ENCODE results near the gene RPS3. TPM values are rescaled to one million over a fixed set of nuclear protein-coding genes. Genes with fewer than 3 reads are reported as not detected.

The RPS3 gene
- total RNA-seq, 2 donors from 2014 or later = 921 to 1,114 TPM

DNA sequence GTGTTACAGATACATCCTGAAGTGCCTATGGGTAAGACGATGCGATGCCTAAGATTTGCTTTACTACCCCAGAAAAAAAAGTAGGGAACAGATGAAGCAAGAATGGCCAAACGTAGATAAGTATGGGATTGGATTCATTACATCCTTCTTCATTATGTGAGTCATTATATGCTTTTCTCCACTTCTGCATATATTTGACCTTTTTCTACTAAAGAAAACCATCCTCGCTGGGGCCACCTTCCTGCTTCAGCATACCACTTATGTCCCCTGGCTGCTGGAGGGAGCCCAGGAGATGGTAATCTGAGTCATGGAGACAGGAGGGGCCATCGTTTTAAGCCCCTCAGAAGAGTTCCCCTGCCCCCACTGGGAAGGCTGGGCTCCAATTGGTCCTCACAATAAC is 48.1 kb downstream of the RPS3 start:
- DNase-seq (no peak), ATAC-seq (no peak)
- Histone ChIP-seq H3K36me3 (replicated peaks in 1 of 2; ENCODE audit: insufficient read depth in 1 of 2, low read depth in 2 of 2) (no peaks in the 10 kb centered on the region), H3K9me3 (no peaks in the 10 kb centered on the region), H3K4me3 (no peak overlapping the region), H3K27me3 (no peaks in the 10 kb centered on the region), H3K4me1 (no peaks in the 10 kb centered on the region), H3K27ac (no peak overlapping the region)
- TF ChIP-seq, protein P1, sequence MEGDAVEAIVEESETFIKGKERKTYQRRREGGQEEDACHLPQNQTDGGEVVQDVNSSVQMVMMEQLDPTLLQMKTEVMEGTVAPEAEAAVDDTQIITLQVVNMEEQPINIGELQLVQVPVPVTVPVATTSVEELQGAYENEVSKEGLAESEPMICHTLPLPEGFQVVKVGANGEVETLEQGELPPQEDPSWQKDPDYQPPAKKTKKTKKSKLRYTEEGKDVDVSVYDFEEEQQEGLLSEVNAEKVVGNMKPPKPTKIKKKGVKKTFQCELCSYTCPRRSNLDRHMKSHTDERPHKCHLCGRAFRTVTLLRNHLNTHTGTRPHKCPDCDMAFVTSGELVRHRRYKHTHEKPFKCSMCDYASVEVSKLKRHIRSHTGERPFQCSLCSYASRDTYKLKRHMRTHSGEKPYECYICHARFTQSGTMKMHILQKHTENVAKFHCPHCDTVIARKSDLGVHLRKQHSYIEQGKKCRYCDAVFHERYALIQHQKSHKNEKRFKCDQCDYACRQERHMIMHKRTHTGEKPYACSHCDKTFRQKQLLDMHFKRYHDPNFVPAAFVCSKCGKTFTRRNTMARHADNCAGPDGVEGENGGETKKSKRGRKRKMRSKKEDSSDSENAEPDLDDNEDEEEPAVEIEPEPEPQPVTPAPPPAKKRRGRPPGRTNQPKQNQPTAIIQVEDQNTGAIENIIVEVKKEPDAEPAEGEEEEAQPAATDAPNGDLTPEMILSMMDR (IDR thresholded peaks at IDR 0.05) = no peak
- no peak for TF ChIP-seq POLR2A (IDR thresholded peaks at IDR 0.05)
- intact Hi-C loops (cut with DNase I) = no loop called here
- WGBS, 2 donors = 74 to 80% methylated on average over 5 of the region's 5 CpGs

DNA sequence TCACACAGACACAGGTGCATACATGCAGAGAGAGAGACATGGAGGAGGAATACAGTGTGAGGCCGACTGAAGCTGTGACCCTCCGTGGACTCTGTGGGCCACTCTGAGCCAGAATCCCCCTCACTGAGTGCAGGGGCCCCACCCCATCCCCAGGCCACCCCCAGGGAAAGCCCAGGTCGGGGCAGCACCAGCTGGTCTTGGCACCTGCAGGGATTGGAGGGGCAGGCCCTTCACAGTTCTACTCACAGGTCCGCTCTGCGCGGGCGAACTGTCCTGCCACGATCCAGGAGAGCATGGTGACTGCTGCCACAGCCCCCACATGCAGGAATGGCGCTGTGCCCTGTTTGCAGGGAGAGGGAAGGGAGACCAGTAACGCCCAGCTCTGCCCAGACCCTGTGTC is 50.0 kb downstream of the RPS3 start:
- Histone ChIP-seq H3K27ac (no peak overlapping the region), H3K9me3 (no peaks in the 10 kb centered on the region), H3K4me3 (no peak overlapping the region), H3K4me1 (peaks cover 6% of the 10 kb centered on the region), H3K27me3 (no peaks in the 10 kb centered on the region), H3K36me3 (replicated peaks in 1 of 2; ENCODE audit: insufficient read depth in 1 of 2, low read depth in 2 of 2) (no peaks in the 10 kb centered on the region)
- no peak for ATAC-seq
- TF ChIP-seq POLR2A (IDR thresholded peaks at IDR 0.05) = no peak
- TF ChIP-seq, protein P1 (IDR thresholded peaks at IDR 0.05) = no peak
- 86% methylated on average over 10 of the region's 10 CpGs; no CpG with 5 or more reads in 1 of the 2 donors for WGBS, 2 donors
- intact Hi-C loops (cut with DNase I) = no loop called here
- no peak for DNase-seq

DNA sequence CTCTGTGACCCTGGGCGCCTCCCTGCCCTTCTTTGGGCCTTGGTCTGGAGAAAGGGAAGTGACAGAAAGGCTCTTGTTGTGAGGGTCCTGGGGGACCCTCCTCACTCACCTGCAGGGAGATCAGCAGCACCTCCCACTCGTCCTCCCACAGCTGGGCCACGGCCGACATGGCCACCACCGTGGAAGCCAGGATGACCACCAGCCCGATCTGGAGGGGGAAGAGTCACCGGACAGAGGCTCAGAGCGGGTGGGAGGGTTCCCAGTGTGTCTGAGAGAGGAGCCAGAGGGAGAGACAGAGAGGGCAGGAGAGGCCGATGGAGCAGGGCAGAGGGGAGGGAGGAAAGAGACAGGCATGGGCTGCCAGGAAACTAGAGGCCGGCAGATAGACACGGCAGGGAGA is 50.5 kb downstream of the RPS3 start:
- Histone ChIP-seq H3K4me3 (no peak overlapping the region), H3K4me1 (peaks cover 10% of the 10 kb centered on the region), H3K27me3 (no peaks in the 10 kb centered on the region), H3K27ac (no peak overlapping the region), H3K9me3 (no peaks in the 10 kb centered on the region), H3K36me3 (replicated peaks in 1 of 2; ENCODE audit: insufficient read depth in 1 of 2, low read depth in 2 of 2) (no peaks in the 10 kb centered on the region)
- ATAC-seq (no peak), DNase-seq (no peak)
- 89 to 92% methylated on average over 11 of the region's 11 CpGs for WGBS, 2 donors
- intact Hi-C loops (cut with DNase I) = no loop called here
- no peak for TF ChIP-seq POLR2A (IDR thresholded peaks at IDR 0.05)

DNA sequence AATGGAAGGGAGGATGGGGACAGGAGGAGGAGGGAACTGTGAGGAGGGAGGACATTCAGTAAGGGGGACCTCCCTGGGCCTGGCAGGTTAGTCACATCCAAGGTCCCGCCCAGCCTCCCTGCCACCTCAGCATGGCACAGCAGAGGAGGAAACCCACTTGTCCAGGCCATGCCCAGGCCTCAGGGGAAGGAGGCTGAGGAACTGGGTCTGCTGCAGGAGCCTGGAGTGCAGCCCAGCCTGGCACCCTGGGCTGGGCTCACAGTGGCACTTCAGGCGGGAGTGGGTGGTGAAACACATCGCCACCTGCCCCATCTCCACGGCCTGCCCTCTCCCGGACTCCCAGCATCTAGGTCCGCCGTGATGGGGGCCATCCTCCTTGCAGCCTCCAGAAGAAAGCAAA is 50.9 kb downstream of the RPS3 start:
- H3K27me3 ChIP-seq = no peaks in the 10 kb centered on the region
- H3K27ac ChIP-seq = no peak overlapping the region
- no peak for DNase-seq
- H3K4me3 ChIP-seq = no peak overlapping the region
- no peaks in the 10 kb centered on the region for H3K36me3 ChIP-seq (replicated peaks in 1 of 2; ENCODE audit: insufficient read depth in 1 of 2, low read depth in 2 of 2)
- 86 to 100% methylated on average over 1 to 5 of the region's 7 CpGs for WGBS, 2 donors
- peaks cover 14% of the 10 kb centered on the region for H3K4me1 ChIP-seq
- intact Hi-C loops (cut with DNase I) = no loop called here
- ATAC-seq = no peak
- H3K9me3 ChIP-seq = no peaks in the 10 kb centered on the region
- TF ChIP-seq, protein P1 (IDR thresholded peaks at IDR 0.05) = no peak
- no peak for TF ChIP-seq POLR2A (IDR thresholded peaks at IDR 0.05)

DNA sequence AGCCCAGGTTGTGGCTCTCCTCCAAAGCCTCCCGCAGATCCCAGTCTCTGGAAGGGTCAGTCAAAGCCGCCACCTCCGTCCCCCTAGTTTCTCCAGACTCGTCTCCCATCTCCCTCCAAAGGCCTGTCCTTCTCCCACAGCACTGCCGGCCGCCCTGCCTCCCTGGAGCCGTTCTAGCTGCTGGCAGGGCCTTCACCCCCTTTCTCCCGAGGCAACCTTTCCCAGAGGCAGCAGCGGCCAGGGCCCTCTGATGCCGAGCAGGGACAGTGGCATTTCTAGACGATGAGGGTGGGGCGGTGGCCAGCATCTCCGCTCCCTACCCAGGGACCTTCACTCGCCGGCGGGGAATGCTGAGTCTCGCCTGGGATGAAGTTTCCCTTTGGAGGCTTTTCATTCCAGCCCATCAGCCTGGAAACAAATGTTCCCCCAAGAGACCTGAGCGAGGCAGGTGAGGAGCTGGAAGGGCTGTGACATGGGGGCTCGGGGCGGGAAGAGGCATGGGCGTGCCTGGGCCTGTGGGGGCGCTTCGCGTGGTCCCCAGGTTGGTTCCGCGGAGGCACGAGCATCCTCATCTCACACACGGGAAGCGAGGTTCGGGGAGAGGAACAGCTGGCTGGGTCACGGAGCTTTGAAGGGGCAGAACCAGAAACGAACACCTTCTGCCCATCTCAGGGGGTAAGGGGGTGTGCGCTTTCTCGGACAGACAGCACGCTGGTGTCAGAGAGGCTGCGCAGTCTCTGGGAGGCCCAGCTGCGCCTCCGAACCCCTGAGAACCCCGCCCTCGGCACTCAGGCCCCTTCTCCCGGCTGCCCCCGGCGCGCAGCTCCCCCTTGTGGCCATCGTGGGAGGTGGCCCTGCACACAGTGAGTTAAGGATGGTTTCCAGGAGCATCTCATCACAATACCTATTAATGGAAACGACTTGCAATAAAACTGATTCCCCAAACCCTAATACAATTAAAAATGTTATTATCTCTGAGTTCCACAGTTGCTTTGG is 51.8 kb downstream of the RPS3 start:
- intact Hi-C loops (cut with DNase I) = no loop called here
- no peaks in the 10 kb centered on the region for H3K27me3 ChIP-seq
- no peak for ATAC-seq

More for the DNA sequence above, 51.8 kb downstream of the RPS3 start:
- no peak for DNase-seq
- Histone ChIP-seq H3K9me3 (no peaks in the 10 kb centered on the region), H3K4me1 (peaks cover 19% of the 10 kb centered on the region), H3K4me3 (no peak overlapping the region), H3K27ac (no peak overlapping the region), H3K36me3 (replicated peaks in 1 of 2; ENCODE audit: insufficient read depth in 1 of 2, low read depth in 2 of 2) (no peaks in the 10 kb centered on the region)
- WGBS, 2 donors = 82 to 91% methylated on average over 32 to 44 of the region's 46 CpGs
- no peak for TF ChIP-seq POLR2A (IDR thresholded peaks at IDR 0.05)
- TF ChIP-seq, protein P1 (IDR thresholded peaks at IDR 0.05) = peak in 5 of 7 experiments; percentile 18 to 37 (median 25)
